ENCODE data around the gene CHMP2B.

- TF ChIP-seq EZH2 (IDR thresholded peaks at IDR 0.05; ENCODE audit: insufficient read depth, poor library complexity, severe bottlenecking) (no peak), EZH2phosphoT487 (IDR thresholded peaks at IDR 0.05; ENCODE audit: insufficient read depth, low read depth) (no peak)
Measured at GRCh38 chr3:87268646-87269211, 41.6 kb downstream of the CHMP2B start.

Data from GM23248 (cell line).